Activated effector memory CD4-positive, alpha-beta T cell treated with Interleukin-2 at 50 U/mL for 16 hours (primary cell): ENCODE measurements around the gene TCF25.
"Not testable (repeated sequence)": the region's sequence is repeated elsewhere in the genome, so short reads cannot be mapped to it uniquely, and the experiment has no call there.

Source experiments
- DNase-seq: peaks from one replicate; pipeline ENCODE4 v3.0.0-alpha.2; 2020

TCF25 gene

GRCh38 chr16:89844739-89845339 is 28.6 kb upstream of the TCF25 start:
- no peak for DNase-seq

GRCh38 chr16:89845417-89845816 is 28.0 kb upstream of the TCF25 start:
- DNase-seq: peak; percentile 9

GRCh38 chr16:89847051-89847939 is 26.1 kb upstream of the TCF25 start:
- no peak for DNase-seq

GRCh38 chr16:89847940-89848297 is 25.5 kb upstream of the TCF25 start:
- DNase-seq: no peak

- DNase-seq: no peak
Measured at GRCh38 chr16:89848974-89849373, 24.4 kb upstream of the TCF25 start.

GRCh38 chr16:89853306-89853993 is 19.9 kb upstream of the TCF25 start:
- DNase-seq: no peak

GRCh38 chr16:89855301-89855945 is 18.0 kb upstream of the TCF25 start:
- no peak for DNase-seq

GRCh38 chr16:89855986-89856385 is 17.4 kb upstream of the TCF25 start:
- DNase-seq: no peak

GRCh38 chr16:89858973-89859614 is 14.3 kb upstream of the TCF25 start:
- no peak for DNase-seq

GRCh38 chr16:89859615-89860007 is 13.8 kb upstream of the TCF25 start:
- DNase-seq: no peak

GRCh38 chr16:89860747-89861304 is 12.6 kb upstream of the TCF25 start:
- DNase-seq: peak; percentile 60

- DNase-seq: no peak
Measured at GRCh38 chr16:89861648-89862047, 11.7 kb upstream of the TCF25 start.

GRCh38 chr16:89862732-89863131 is 10.7 kb upstream of the TCF25 start:
- DNase-seq: no peak

GRCh38 chr16:89863741-89864526 is 9.5 kb upstream of the TCF25 start:
- DNase-seq: peak; percentile 37

- no peak for DNase-seq
Measured at GRCh38 chr16:89864527-89864820, 8.9 kb upstream of the TCF25 start.

GRCh38 chr16:89867918-89868317 is 5.5 kb upstream of the TCF25 start:
- no peak for DNase-seq

GRCh38 chr16:89869911-89870310 is 3.5 kb upstream of the TCF25 start:
- no peak for DNase-seq

GRCh38 chr16:89870440-89870839 is 3.0 kb upstream of the TCF25 start:
- DNase-seq: no peak

GRCh38 chr16:89871895-89872294 is 1.5 kb upstream of the TCF25 start:
- no peak for DNase-seq

GRCh38 chr16:89873972-89874689 is 739 bp downstream of the TCF25 start:
- DNase-seq: peak; percentile 93

- DNase-seq: not testable (repeated sequence)
Measured at GRCh38 chr16:89879123-89879522, 5.7 kb downstream of the TCF25 start.
